CD4-positive, alpha-beta T cell treated with Interleukin-17A for 4 hours (primary cell): Measurements from ENCODE around the gene IRX6.

ENCODE experiments used
- DNase-seq: peaks from one replicate; pipeline ENCODE4 v3.0.0-alpha.2; 2020; ENCODE audit warnings: mixed read lengths

The IRX6 gene

DNA sequence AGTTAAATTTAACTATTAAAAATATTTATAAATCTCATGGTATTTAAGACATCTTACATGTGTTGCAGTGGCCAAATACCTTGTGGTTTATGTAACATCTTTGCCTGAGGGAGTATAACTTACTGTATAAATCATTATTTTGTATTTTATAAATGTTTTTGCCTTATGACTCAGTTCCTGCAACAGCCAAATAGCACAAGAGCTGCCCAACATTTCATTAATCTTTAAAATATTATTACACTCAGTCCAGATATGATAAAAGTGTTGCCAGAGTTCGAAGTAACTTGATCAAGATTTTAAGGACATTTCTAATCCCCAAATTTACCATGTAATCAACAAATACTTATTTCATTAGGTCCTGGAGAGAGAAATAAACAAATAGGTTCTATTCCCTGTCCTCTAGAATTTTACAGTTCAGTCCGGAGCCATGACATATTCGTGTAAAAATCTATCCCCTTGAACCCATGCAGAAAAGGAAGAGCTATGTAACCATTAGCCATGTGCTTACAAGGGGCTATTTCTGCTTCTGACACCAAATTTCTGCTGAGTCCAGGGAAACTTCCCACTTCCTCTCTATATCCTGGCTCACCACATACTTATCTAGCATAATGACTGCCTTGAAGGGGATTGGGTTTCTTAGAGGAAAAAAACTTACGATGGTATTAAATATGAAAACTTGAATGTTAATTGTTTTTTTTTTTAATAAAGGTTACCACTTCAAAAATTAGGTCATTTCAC is 44.0 kb downstream of the IRX6 start:
- DNase-seq, result no peak

DNA sequence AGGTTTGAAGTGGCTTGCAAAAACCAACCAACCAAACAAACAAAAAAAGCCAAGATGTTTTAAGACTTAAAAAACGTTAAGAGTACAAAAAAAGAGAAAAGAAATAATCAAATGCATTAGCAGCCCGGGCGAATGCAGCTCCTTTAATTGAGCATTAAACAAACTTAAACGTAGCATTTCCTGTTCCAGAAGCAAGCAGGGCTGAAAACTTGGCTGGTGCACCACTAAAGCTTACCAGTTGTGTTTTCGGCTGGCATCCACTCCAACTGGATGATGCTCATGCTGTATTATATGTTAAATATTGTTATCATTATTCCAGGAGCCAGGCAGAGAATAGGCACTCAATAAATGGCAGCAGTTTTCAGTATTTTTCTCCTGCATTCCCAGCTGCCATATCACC is 45.1 kb downstream of the IRX6 start:
- DNase-seq, result no peak

GRCh38 chr16:55370762-55371482 is 46.9 kb downstream of the IRX6 start:
- no peak for DNase-seq

GRCh38 chr16:55372792-55373488 is 48.9 kb downstream of the IRX6 start:
- DNase-seq, result no peak

- no peak for DNase-seq
These were observed 49.5 kb downstream of the IRX6 start for GRCh38 chr16:55373489-55373832.

GRCh38 chr16:55376045-55376444 is 52.0 kb downstream of the IRX6 start:
- no peak for DNase-seq

GRCh38 chr16:55376567-55377167 is 52.7 kb downstream of the IRX6 start:
- no peak for DNase-seq

GRCh38 chr16:55377840-55378239 is 53.8 kb downstream of the IRX6 start:
- no peak for DNase-seq

- DNase-seq, result no peak
These were observed 54.6 kb downstream of the IRX6 start for GRCh38 chr16:55378616-55379015.

- no peak for DNase-seq
These were observed 55.4 kb downstream of the IRX6 start for GRCh38 chr16:55379371-55379770.

DNA sequence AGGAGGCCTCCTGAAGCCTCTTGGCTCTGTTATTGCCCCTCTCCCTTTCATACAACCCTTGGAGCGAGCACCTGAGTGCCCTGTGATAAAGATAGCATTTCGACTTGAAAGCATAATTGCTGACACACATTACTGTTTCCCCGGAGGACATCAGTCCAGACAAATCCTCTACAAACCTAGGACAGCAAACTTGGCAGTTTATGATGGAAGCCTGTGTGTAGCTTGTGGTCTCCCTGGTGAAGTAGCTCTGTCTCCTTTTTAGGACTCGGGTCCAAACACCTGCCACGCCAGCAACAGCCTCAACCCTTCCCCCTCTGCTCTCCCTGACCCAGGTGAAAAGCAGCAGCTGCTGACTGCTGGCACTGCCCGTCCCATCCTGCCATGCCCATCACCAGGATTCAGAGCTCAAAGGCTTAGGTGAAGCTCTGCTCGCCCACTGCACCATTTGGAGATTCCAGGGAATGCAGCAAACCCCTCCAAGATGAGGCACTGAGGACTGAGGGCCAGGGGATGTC is 55.9 kb downstream of the IRX6 start:
- no peak for DNase-seq
